ENCODE data around the gene JUNB. TPM values are rescaled to one million over a fixed set of nuclear protein-coding genes. Genes with fewer than 3 reads are reported as not detected.

Gene JUNB
- total RNA-seq, 2 donors from 2014 or later, result 219 to 485 TPM

DNA sequence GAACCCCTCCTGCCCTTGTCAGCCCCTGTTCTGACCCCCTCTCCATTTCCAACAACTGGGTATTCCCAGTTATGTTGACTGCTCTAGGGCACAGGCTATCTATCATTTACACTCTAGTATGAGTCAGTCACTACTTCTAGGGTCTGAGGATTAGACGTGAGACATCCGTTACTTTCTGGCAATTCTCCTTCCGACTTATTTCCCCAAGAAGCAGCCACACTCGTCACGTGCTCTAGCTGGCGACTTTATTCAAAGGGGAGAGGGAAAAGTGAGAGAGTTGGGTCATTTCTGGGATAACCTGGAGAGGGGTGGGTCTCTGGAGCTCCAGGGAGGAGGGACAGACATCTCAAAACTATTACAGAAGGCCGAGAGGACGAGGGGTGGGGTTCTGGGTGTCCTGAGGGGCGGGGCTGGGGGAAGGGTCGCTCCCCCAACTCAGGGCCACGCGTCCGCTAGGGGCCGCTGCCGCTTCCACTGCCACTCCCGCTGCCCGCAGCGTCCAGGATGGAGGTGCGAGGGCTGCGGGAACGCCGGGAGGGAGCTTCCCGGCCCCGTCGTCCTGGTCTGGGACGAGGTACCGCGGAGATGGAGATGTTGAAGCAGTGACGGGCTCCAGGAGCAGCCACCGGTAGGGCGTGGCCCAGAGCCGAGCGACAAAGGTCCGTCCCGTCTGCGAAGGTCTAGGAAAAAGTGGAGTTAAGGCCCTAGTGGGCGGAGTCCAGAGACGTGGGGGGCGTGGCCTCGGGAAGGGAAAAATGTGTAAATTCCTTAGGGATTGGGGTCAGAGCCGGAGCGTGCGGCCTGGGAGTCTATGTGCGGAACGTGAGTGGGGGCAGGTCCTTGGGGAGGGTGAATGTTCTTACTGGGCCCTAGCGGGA is 34.2 kb downstream of the JUNB start:
- H3K27me3 ChIP-seq, result peaks cover 0 to 7% of the 10 kb centered on the region in 2 donors
- no peaks in the 10 kb centered on the region for H3K36me3 ChIP-seq (replicated peaks in 1 of 2; ENCODE audit: insufficient read depth in 1 of 2, low read depth in 2 of 2)
- no peak for TF ChIP-seq POLR2A (IDR thresholded peaks at IDR 0.05)
- TF ChIP-seq, protein P1, sequence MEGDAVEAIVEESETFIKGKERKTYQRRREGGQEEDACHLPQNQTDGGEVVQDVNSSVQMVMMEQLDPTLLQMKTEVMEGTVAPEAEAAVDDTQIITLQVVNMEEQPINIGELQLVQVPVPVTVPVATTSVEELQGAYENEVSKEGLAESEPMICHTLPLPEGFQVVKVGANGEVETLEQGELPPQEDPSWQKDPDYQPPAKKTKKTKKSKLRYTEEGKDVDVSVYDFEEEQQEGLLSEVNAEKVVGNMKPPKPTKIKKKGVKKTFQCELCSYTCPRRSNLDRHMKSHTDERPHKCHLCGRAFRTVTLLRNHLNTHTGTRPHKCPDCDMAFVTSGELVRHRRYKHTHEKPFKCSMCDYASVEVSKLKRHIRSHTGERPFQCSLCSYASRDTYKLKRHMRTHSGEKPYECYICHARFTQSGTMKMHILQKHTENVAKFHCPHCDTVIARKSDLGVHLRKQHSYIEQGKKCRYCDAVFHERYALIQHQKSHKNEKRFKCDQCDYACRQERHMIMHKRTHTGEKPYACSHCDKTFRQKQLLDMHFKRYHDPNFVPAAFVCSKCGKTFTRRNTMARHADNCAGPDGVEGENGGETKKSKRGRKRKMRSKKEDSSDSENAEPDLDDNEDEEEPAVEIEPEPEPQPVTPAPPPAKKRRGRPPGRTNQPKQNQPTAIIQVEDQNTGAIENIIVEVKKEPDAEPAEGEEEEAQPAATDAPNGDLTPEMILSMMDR (IDR thresholded peaks at IDR 0.05), result peak in 6 of 7 experiments; percentile 7 to 24 (median 16)
- H3K27ac ChIP-seq, result no peak overlapping the region
- no peak overlapping the region for H3K4me3 ChIP-seq
- DNase-seq, result peak in 1 of 4 donors; percentile 39
- H3K9me3 ChIP-seq, result no peaks in the 10 kb centered on the region
- WGBS, 2 donors, result 5 to 7% methylated on average over 21 to 46 of the region's 46 CpGs
- intact Hi-C loops (cut with DNase I), result no loop called here
- H3K4me1 ChIP-seq, result peaks cover 16% of the 10 kb centered on the region
- ATAC-seq, result no peak

DNA sequence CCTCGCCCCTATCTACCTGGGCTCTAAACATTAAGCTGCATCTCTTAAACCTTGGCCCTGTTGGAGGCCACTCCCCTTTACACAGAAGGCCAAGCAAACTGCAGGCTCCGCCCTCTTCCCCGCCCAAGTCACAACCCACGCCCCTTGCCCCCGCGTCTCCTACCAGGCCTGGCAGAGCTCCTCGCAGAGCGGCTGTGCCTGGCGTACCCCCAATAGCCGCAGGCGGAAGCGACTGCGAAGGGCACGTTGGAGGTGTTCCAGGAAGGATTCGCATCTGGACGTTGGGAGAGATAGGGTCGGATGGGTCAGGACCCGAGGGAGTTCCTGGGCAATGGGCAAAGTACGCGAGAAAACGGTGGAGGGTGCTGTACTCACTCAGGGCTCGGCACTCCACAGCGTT is 37.2 kb downstream of the JUNB start:
- WGBS, 2 donors, result 3% methylated on average over 17 to 23 of the region's 23 CpGs
- ATAC-seq, result peak; percentile 45
- Histone ChIP-seq H3K9me3 (no peaks in the 10 kb centered on the region), H3K4me1 (peaks cover 27% of the 10 kb centered on the region), H3K36me3 (replicated peaks in 1 of 2; ENCODE audit: insufficient read depth in 1 of 2, low read depth in 2 of 2) (no peaks in the 10 kb centered on the region), H3K27me3 (peaks cover 0 to 7% of the 10 kb centered on the region in 2 donors), H3K27ac (no peak overlapping the region), H3K4me3 (no peak overlapping the region)
- TF ChIP-seq, protein P1 (IDR thresholded peaks at IDR 0.05), result no peak
- no peak for TF ChIP-seq POLR2A (IDR thresholded peaks at IDR 0.05)
- intact Hi-C loops (cut with DNase I), result no loop called here
- DNase-seq, result peak in 3 of 4 donors; percentile 54 to 65 (median 54)

DNA sequence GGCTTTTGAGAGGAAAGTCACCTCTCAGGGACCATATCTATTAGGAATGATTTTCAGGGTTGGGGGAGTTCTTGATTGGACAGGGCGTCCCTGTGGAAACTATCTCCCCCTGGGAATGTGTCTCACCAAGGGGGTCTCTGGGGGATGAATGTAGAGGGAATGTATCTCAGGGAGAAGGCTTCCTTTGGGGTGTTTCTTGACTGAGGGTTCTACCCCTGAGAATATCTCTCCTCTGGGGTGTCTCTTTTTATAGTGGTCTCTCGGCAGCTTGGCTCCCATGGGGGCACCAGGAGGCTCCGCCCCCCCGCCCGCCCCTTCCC is 42.1 kb downstream of the JUNB start:
- TF ChIP-seq, protein P1 (IDR thresholded peaks at IDR 0.05), result no peak
- no peaks in the 10 kb centered on the region for H3K9me3 ChIP-seq
- no peak overlapping the region for H3K27ac ChIP-seq
- 0 to 7% methylated on average over 1 to 3 of the region's 5 CpGs for WGBS, 2 donors
- intact Hi-C loops (cut with DNase I), result no loop called here
- H3K27me3 ChIP-seq, result peaks cover 0 to 32% of the 10 kb centered on the region in 2 donors
- ATAC-seq (no peak), DNase-seq (no peak)
- H3K36me3 ChIP-seq (replicated peaks in 1 of 2; ENCODE audit: insufficient read depth in 1 of 2, low read depth in 2 of 2), result no peaks in the 10 kb centered on the region
- H3K4me1 ChIP-seq, result peaks cover 30% of the 10 kb centered on the region
- H3K4me3 ChIP-seq, result no peak overlapping the region

DNA sequence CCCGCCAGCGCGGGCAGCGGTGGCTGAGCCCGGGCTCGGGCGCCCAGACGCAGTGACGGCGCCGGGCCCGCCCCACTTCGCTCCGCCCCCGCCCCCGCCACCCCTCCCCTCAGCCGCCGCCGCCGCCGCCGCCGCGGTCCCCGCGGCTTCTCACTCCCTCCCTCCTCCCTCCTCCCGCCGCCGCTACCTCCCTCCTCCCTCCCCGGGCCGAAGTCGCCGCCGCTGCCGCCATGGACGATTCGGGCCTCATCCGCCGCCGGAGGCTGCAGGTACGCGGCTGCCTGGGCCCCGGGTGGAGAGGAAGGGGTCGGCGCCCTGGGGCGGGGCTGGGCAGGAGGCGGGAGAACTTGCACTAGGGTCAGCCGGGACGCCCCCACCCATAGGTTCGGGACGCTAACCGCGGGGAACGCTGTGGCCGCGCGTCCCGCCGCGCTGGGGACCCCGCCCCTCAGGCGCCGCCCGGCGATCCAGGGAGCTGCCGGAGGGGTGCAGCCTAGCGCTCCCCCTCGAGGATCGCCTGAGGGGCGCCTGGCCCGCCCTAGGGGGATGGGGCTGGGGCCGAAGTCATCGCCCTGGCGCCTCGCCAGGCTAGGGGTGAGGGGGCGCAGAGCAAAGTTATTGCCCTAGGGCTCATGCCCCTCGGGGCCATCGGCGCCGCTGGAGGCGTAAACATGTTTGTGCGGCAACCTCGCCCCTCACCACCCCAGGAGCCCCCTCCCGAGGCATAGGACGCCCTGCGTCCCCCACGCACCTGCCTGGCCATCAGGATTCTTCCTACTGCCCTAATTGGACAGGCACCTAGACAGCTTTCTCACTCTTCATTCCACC is 42.7 kb downstream of the JUNB start:
- Histone ChIP-seq H3K27me3 (peaks cover 0 to 32% of the 10 kb centered on the region in 2 donors), H3K36me3 (replicated peaks in 1 of 2; ENCODE audit: insufficient read depth in 1 of 2, low read depth in 2 of 2) (no peaks in the 10 kb centered on the region), H3K4me3 (no peak overlapping the region), H3K27ac (no peak overlapping the region), H3K9me3 (no peaks in the 10 kb centered on the region), H3K4me1 (peaks cover 33% of the 10 kb centered on the region)
- WGBS, 2 donors, result 0 to 2% methylated on average over 8 to 78 of the region's 87 CpGs
- TF ChIP-seq, protein P1 (IDR thresholded peaks at IDR 0.05), result no peak
- TF ChIP-seq POLR2A (IDR thresholded peaks at IDR 0.05), result no peak
- peak in 3 of 4 donors; percentile 21 to 45 (median 31) for DNase-seq
- intact Hi-C loops (cut with DNase I), result no loop called here
- ATAC-seq, result no peak
